Amniotic epithelial cell (primary cell): ENCODE data around the gene COPE.
"Not testable (repeated sequence)": the region's sequence is repeated elsewhere in the genome, so short reads cannot be mapped to it uniquely, and the experiment has no call there.

ENCODE experiments used
- DNase-seq: peaks from one replicate; pipeline ENCODE4 v3.0.0-alpha.2; 2010; ENCODE audit warnings: low read depth

COPE gene

DNA sequence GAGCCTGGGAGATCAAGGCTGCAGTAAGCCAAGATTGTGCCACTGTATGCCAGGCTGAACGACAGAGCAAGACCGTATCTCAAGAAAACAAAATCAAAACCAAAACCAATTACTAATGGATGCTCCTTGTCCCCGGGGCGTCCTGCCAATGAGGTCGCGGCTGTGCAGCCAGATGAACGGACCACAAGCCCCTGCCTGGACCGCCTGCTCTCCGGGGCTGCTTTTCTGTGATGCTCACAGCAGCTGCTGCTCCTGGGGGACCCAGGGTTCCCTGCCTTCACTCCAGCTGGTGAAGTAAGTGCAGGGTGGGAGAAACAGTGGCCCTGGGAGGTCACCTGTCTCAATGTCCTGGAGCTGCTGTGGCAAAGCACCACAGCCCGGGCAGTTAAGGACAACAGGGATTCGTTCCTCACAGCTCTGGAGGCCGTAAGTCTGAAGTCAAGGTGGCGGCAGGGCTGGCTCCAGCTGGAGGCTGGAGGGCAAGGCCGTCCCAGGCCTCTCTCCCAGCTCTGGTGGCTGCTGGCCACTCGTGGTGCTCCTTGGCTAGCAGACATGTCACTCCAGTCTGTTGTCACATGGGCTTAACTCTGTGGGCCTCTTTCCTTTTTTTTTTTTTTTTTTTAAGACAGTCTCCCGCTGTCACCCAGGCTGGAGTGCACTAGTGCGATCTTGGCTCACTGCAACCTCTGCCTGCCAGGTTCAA, 10.1 kb downstream of the COPE start:
- no peak for DNase-seq

GRCh38 chr19:18906605-18907519, 12.3 kb downstream of the COPE start:
- DNase-seq, result no peak

DNA sequence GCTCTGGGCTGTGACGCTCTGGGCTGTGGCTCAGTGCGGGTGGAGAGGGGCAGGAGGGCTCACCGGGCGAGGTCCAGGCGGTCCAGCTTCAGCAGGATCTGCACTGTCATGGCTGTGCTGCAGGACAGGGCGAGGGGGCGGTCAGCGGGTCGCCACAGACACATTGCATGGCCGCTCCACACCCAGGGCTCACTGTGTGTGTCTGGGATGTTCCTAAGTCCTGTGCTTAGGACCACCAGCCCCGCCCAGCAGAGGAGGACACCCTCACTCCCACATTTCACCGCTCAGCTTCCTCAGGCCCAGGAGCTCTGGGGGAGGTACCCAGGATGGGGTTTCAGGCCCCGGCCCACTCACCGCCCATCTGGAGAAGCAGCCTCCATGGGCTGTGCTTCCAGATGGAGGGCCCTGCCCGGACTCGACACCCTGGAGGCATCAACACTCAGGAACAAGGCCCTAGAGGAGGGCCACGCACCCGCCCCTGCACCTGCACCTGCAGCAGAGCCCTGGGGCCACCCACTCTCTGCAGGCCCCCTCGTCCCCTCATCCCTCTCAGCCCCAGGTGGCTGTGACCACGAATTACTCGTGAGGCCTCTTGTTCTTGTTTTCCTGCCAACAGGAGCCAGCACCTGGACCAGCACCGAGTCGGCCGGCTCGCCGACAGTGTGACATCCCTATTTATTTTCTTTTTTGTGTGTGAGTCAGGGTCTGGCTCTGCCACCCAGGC, 13.5 kb downstream of the COPE start:
- DNase-seq, result no peak

GRCh38 chr19:18905058-18905456, 14.1 kb downstream of the COPE start:
- no peak for DNase-seq

- DNase-seq, result no peak
These were observed 14.7 kb downstream of the COPE start for GRCh38 chr19:18904334-18905057.

DNA sequence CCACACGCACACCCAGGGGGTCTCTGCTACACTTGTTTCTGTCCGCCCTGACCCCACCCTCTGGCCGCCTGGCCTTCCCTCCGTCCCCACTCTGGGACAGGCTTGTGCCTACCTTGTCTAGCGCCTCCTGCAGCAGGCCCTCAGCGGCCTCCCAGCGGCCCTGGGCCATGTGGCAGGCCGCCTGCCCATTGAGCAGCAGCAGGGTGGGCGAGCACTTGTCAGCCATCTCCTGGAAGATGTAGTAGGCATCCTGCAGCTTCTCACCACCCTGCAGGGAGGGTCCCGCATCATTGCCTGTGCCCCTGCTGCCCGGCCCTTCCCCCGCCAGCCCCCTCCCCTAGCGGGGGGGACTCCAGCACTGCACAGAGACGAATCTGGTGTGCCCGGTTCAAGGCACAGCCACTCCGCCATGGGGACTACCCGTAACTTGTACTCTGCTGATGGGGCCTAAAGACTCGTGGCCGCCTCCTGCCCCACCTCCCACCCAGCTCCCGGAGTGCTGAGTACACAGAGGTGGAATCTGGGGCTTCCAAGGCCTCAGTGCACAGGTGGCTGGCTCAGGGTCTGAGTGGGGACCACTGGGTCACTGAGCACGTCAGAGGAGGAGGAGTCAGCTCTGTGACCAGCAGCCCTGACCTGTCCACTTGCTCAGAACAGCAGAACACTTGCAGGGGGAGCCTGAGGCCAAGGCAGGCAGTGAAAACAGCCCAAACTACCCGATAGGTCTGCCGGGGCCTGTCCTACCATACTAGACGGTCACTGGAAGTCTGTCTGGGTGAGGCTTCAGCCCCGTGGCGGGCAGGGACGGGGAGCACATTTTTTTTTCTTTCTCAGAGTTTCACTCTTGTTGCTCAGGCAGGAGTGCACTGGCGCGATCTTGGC, 15.8 kb downstream of the COPE start:
- no peak for DNase-seq

DNA sequence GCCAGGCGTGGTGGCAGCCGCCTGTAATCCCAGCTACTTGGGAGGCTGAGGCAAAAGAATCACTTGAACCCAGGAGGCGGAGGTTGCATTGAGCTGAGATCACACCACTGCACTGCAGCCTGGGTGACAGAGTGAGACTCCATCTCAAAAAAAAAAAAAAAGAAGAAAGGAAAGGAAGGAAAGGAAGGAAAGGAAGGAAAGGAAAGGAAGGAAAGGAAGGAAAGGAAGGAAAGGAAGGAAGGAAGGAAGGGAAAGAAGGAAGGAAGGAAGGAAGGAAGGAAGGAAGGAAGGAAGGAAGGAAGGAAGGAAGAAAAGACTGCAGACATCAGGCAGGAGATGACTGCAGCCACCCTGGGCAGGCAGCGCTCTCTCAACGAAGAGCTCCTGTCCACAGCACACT, 16.7 kb downstream of the COPE start:
- DNase-seq, result not testable (repeated sequence)

GRCh38 chr19:18901491-18901890, 17.7 kb downstream of the COPE start:
- no peak for DNase-seq

- no peak for DNase-seq
These were observed 18.3 kb downstream of the COPE start for GRCh38 chr19:18900700-18901481.

GRCh38 chr19:18899624-18900560, 19.3 kb downstream of the COPE start:
- no peak for DNase-seq

DNA sequence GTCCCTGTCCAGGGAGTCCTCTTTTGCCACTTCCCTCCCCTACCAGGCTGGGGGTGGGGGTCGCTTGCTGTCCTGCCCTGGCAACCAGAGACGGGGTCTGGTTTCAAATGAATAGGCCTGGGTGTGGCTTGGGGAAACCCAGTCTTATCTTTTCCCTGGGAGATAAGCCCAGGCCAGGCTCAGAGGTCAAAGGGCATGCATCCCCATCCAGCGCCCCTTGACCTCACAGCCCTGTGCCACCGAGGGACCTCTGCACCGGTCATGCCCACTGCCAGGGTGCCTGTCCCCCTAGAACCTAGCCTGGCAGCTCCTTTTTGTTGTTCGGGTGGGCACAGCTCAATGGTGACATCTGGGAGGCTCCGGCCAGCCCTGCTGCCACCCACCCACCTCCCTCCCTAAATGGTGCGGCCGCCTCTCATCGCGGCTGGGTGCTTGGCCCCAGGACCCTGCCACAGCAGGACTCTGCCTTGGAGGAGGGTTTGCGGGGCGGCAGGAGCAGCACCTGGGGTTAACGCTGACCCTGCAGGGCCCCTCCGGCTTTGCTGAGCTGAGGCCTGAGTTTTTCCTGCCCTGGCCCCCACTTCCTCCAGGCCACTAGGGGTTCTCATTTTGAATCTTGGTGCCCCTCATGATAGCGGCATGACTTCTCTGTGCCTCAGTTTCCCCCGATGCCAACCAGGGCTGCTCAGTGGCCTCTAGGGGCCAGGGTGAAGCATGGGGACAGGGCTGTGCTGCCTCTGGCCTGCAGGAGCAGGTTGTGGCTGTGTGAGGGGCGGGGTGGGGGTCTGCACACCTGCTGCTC, 20.4 kb downstream of the COPE start:
- no peak for DNase-seq

GRCh38 chr19:18898081-18898606, 21.0 kb downstream of the COPE start:
- no peak for DNase-seq

DNA sequence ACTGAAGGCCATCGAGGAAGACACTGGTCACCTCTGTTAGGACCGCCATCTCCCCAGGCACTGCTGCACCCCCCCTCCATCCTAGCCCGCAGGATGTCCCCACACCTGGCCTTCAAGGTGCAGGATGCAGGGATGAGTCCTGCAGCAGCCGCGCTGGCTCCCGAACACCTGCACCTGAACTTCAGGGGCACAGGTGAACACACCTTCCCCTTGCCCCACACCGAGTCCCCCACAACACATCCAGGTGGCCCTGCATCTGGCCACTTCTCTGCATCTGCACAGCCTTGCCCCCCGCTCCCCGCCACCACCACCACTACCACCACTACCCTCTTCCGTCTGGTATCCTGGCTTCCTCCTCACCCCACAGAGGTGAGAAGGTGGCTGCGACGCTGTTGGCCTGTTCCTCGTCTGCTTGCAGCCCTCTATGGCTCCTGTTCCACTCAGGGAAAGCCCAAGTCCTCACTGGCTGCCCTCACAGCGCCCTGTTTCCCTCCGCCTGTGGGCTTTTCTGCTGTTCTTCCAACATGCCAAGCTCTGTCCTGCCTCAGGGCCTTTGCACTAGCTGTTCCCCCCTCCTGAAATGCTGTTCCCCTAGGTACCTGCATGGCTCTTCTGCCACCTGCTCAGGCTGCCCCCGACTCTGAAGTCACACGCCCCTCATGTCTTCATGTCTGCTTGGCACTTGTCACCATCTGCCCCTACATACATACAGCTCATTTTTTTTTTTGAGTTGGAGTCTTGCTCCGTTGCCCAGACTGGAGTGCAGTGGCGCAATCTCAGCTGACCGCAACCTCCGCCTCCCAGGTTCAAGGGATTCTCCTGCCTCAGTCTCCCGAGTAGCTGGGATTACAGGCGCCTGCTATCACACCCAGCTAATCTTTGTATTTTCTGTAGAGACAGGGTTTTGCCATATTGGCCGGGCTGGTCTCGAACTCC, 21.8 kb downstream of the COPE start:
- DNase-seq, result no peak

- DNase-seq, result no peak
These were observed 22.8 kb downstream of the COPE start for GRCh38 chr19:18896421-18896841.

GRCh38 chr19:18895824-18896341, 23.3 kb downstream of the COPE start, which contains the start of gene CERS1:
CERS1 (minus strand) TSS chr19:18896158; CDS start chr19:18896072, 86 bp downstream.
- DNase-seq, result no peak
